HEK293 (cell line): Measurements from ENCODE around the gene CLEC4G.

Source experiments
- CTCF ChIA-PET: fragments of 350-600 bp; formaldehyde crosslinking; extraction: SDS; loops from one replicate; lab custom pipeline; 2021; ENCODE audit warnings: antibody characterized with exemption; lab: Yijun Ruan, JAX
- POLR2A ChIA-PET: fragments of 300-600 bp; formaldehyde crosslinking; extraction: SDS; loops from one replicate; lab custom pipeline; 2020; ENCODE audit warnings: antibody characterized with exemption, inconsistent platforms; lab: Yijun Ruan, JAX
- H3K27ac ChIP-seq: fragments of 200-500 bp; sonication (Bioruptor generic); 2 replicates; pipeline ENCODE4 v1.5.1; 2014; ENCODE audit warnings: low read depth, low read length, control low read depth, inconsistent platforms; ENCODE audit errors: extremely low read depth
- H3K36me3 ChIP-seq, 2 experiments: fragments of 200-500 bp in 1 of 2; sonication (Bioruptor generic) in 1 of 2; 1 replicate in 1 of 2; 2 replicates in 1 of 2; pipeline ENCODE4 v1.5.1; 2014 to 2017; ENCODE audit warnings: inconsistent platforms in 2 of 2, low read length in 2 of 2; ENCODE audit not compliant: control insufficient read depth in 2 of 2, insufficient read depth in 1 of 2
- H3K4me1 ChIP-seq: fragments of 200-500 bp; sonication (Bioruptor generic); 2 replicates; pipeline ENCODE4 v1.5.1; 2014; ENCODE audit warnings: mild to moderate bottlenecking, low read length, inconsistent platforms; ENCODE audit not compliant: control insufficient read depth, insufficient read depth
- H3K4me3 ChIP-seq: 2 replicates; pipeline ENCODE4 v1.5.1; 2011; ENCODE audit warnings: low read depth, mild to moderate bottlenecking, control low read depth, low read length, moderate library complexity
- H3K9me3 ChIP-seq: fragments of 200-500 bp; sonication (Bioruptor generic); 2 replicates; pipeline ENCODE4 v1.5.1; 2014; ENCODE audit warnings: low read depth, low read length, inconsistent platforms; ENCODE audit not compliant: control insufficient read depth, insufficient read depth
- GFI1B ChIP-seq: fragments of 450-650 bp; formaldehyde crosslinking; IDR thresholded peaks from 2 replicates; pipeline ENCODE4 v1.5.1; 2016; ENCODE audit warnings: missing biosample characterization, missing genetic modification characterization
- GLI4 ChIP-seq: fragments of 450-650 bp; formaldehyde crosslinking; IDR thresholded peaks from 2 replicates; pipeline ENCODE4 v1.5.1; 2016; ENCODE audit warnings: missing biosample characterization, missing genetic modification characterization
- GLIS1 ChIP-seq: fragments of 450-650 bp; formaldehyde crosslinking; IDR thresholded peaks from 2 replicates; pipeline ENCODE4 v1.5.1; 2016; ENCODE audit warnings: missing biosample characterization, missing genetic modification characterization
- MZF1 ChIP-seq: fragments of 450-650 bp; formaldehyde crosslinking; IDR thresholded peaks from 2 replicates; pipeline ENCODE4 v1.5.1; 2017; ENCODE audit warnings: missing biosample characterization, missing genetic modification characterization, borderline replicate concordance
- PRDM1 ChIP-seq: fragments of 450-650 bp; formaldehyde crosslinking; IDR thresholded peaks from 2 replicates; pipeline ENCODE4; 2016; ENCODE audit warnings: missing biosample characterization, missing genetic modification characterization
- PRDM6 ChIP-seq: fragments of 450-650 bp; formaldehyde crosslinking; IDR thresholded peaks from 2 replicates; pipeline ENCODE4 v1.5.1; 2017; ENCODE audit warnings: missing biosample characterization, missing genetic modification characterization
- ZBTB48 ChIP-seq: fragments of 450-650 bp; formaldehyde crosslinking; IDR thresholded peaks from 2 replicates; pipeline ENCODE4 v1.5.1; 2016; ENCODE audit warnings: missing biosample characterization, missing genetic modification characterization
- ZNF121 ChIP-seq: fragments of 450-650 bp; formaldehyde crosslinking; IDR thresholded peaks from 2 replicates; pipeline ENCODE4 v1.5.1; 2016; ENCODE audit warnings: missing biosample characterization, missing genetic modification characterization
- ZNF184 ChIP-seq: fragments of 450-650 bp; IDR thresholded peaks from 2 replicates; pipeline ENCODE4 v1.5.1; 2018; ENCODE audit warnings: missing biosample characterization, mild to moderate bottlenecking, missing genetic modification characterization
- ZNF223 ChIP-seq: fragments of 450-650 bp; formaldehyde crosslinking; IDR thresholded peaks from 2 replicates; pipeline ENCODE4 v1.5.1; 2016; ENCODE audit warnings: missing biosample characterization, missing genetic modification characterization
- ZNF324 ChIP-seq: fragments of 450-650 bp; formaldehyde crosslinking; IDR thresholded peaks from 2 replicates; pipeline ENCODE4 v1.5.1; 2016; ENCODE audit warnings: missing biosample characterization, missing genetic modification characterization
- ZNF366 ChIP-seq: fragments of 450-650 bp; formaldehyde crosslinking; conservative IDR thresholded peaks from 2 replicates; pipeline ENCODE4 v1.5.1; 2016; ENCODE audit warnings: missing biosample characterization, missing genetic modification characterization
- ZNF394 ChIP-seq: fragments of 450-650 bp; formaldehyde crosslinking; IDR thresholded peaks from 2 replicates; pipeline ENCODE4 v1.5.1; 2016; ENCODE audit warnings: missing biosample characterization, missing genetic modification characterization, mild to moderate bottlenecking, moderate library complexity, borderline replicate concordance
- ZNF513 ChIP-seq: fragments of 450-650 bp; IDR thresholded peaks from 2 replicates; pipeline ENCODE4 v1.5.1; 2018; ENCODE audit warnings: missing biosample characterization, missing genetic modification characterization
- ZNF529 ChIP-seq: fragments of 450-650 bp; formaldehyde crosslinking; IDR thresholded peaks from 2 replicates; pipeline ENCODE4 v1.5.1; 2017; ENCODE audit warnings: missing genetic modification characterization, missing biosample characterization; ENCODE audit not compliant: insufficient replicate concordance
- ZNF629 ChIP-seq: fragments of 450-650 bp; formaldehyde crosslinking; IDR thresholded peaks from 2 replicates; pipeline ENCODE4 v1.5.1; 2017; ENCODE audit warnings: missing biosample characterization, missing genetic modification characterization
- ZNF654 ChIP-seq: fragments of 450-650 bp; formaldehyde crosslinking; IDR thresholded peaks from 2 replicates; pipeline ENCODE4 v1.5.1; 2016; ENCODE audit warnings: low read depth, missing biosample characterization, missing genetic modification characterization
- ZNF768 ChIP-seq: fragments of 450-650 bp; formaldehyde crosslinking; IDR thresholded peaks from 2 replicates; pipeline ENCODE4 v1.5.1; 2018; ENCODE audit warnings: missing biosample characterization, mild to moderate bottlenecking, missing genetic modification characterization
- TF ChIP-seq, protein P1 (sequence below): fragments of 450-650 bp; formaldehyde crosslinking; IDR thresholded peaks from 2 replicates; pipeline ENCODE4 v1.5.1; 2016; ENCODE audit warnings: missing biosample characterization, missing genetic modification characterization
- TF ChIP-seq, protein P2 (sequence below): fragments of 450-650 bp; formaldehyde crosslinking; IDR thresholded peaks from 2 replicates; pipeline ENCODE4 v1.5.1; 2016; ENCODE audit warnings: missing biosample characterization, missing genetic modification characterization
- TF ChIP-seq, protein P3 (sequence below): fragments of 450-650 bp; formaldehyde crosslinking; IDR thresholded peaks from 2 replicates; pipeline ENCODE4 v1.5.1; 2016; ENCODE audit warnings: missing biosample characterization, missing genetic modification characterization, low read depth
- TF ChIP-seq, protein P4 (sequence below): fragments of 450-650 bp; formaldehyde crosslinking; optimal IDR thresholded peaks from 2 replicates; pipeline ENCODE3; 2016; ENCODE audit warnings: missing biosample characterization, mild to moderate bottlenecking, missing genetic modification characterization

CLEC4G gene

GRCh38 chr19:7710616-7711015 is 21.3 kb downstream of the CLEC4G start:
- CTCF ChIA-PET = interaction anchor here (0.6 kb wide), 1 partner anchor 369 kb away, joined by 3 read pairs; no protein-coding TSS in a partner anchor
- no peak for TF ChIP-seq ZNF121 (tag by site-specific recombination)
- TF ChIP-seq ZNF366 (tag by site-specific recombination) = peak; percentile 90
- TF ChIP-seq, protein P1, sequence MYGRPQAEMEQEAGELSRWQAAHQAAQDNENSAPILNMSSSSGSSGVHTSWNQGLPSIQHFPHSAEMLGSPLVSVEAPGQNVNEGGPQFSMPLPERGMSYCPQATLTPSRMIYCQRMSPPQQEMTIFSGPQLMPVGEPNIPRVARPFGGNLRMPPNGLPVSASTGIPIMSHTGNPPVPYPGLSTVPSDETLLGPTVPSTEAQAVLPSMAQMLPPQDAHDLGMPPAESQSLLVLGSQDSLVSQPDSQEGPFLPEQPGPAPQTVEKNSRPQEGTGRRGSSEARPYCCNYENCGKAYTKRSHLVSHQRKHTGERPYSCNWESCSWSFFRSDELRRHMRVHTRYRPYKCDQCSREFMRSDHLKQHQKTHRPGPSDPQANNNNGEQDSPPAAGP (tag by site-specific recombination) = no peak
- TF ChIP-seq ZBTB48 (tag by site-specific recombination) = no peak
- TF ChIP-seq PRDM6 (tag by site-specific recombination) = no peak
- TF ChIP-seq GLI4 = no peak
- TF ChIP-seq, protein P2, sequence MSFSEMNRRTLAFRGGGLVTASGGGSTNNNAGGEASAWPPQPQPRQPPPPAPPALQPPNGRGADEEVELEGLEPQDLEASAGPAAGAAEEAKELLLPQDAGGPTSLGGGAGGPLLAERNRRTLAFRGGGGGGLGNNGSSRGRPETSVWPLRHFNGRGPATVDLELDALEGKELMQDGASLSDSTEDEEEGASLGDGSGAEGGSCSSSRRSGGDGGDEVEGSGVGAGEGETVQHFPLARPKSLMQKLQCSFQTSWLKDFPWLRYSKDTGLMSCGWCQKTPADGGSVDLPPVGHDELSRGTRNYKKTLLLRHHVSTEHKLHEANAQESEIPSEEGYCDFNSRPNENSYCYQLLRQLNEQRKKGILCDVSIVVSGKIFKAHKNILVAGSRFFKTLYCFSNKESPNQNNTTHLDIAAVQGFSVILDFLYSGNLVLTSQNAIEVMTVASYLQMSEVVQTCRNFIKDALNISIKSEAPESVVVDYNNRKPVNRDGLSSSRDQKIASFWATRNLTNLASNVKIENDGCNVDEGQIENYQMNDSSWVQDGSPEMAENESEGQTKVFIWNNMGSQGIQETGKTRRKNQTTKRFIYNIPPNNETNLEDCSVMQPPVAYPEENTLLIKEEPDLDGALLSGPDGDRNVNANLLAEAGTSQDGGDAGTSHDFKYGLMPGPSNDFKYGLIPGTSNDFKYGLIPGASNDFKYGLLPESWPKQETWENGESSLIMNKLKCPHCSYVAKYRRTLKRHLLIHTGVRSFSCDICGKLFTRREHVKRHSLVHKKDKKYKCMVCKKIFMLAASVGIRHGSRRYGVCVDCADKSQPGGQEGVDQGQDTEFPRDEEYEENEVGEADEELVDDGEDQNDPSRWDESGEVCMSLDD (tag by site-specific recombination) = 0 out of 2 replicates have a peak, but pooled peaks have one; percentile 29
- no peak for TF ChIP-seq ZNF184 (tag by site-specific recombination)
- no peak for TF ChIP-seq ZNF629 (tag by site-specific recombination)
- TF ChIP-seq PRDM1 (tag by site-specific recombination) = peak; percentile 84
- Histone ChIP-seq H3K9me3 (no peaks in the 10 kb centered on the region), H3K36me3 (no peaks in the 10 kb centered on the region), H3K27ac (no peak overlapping the region), H3K4me1 (no peaks in the 10 kb centered on the region), H3K4me3 (no peak overlapping the region)
- POLR2A ChIA-PET = no interaction called here

GRCh38 chr19:7709932-7710460 is 21.9 kb downstream of the CLEC4G start:
- H3K4me3 ChIP-seq = no peak overlapping the region
- no peaks in the 10 kb centered on the region for H3K9me3 ChIP-seq
- no peaks in the 10 kb centered on the region for H3K36me3 ChIP-seq
- H3K27ac ChIP-seq = no peak overlapping the region
- H3K4me1 ChIP-seq = no peaks in the 10 kb centered on the region
- ChIA-PET CTCF (interaction anchor here (0.6 kb wide), 1 partner anchor 368 kb away, joined by 3 read pairs; no protein-coding TSS in a partner anchor), POLR2A (no interaction called here)
- no peak for TF ChIP-seq ZNF223 (tag by site-specific recombination)
- no peak for TF ChIP-seq ZNF529
- TF ChIP-seq ZNF394 = no peak

GRCh38 chr19:7706955-7707456 is 24.9 kb downstream of the CLEC4G start:
- no peaks in the 10 kb centered on the region for H3K36me3 ChIP-seq
- CTCF ChIA-PET = no interaction called here
- H3K4me3 ChIP-seq = no peak overlapping the region
- TF ChIP-seq ZNF768 (tag by site-specific recombination) = no peak
- TF ChIP-seq, protein P3, sequence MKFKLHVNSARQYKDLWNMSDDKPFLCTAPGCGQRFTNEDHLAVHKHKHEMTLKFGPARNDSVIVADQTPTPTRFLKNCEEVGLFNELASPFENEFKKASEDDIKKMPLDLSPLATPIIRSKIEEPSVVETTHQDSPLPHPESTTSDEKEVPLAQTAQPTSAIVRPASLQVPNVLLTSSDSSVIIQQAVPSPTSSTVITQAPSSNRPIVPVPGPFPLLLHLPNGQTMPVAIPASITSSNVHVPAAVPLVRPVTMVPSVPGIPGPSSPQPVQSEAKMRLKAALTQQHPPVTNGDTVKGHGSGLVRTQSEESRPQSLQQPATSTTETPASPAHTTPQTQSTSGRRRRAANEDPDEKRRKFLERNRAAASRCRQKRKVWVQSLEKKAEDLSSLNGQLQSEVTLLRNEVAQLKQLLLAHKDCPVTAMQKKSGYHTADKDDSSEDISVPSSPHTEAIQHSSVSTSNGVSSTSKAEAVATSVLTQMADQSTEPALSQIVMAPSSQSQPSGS (tag by site-specific recombination) = no peak
- TF ChIP-seq, protein P4, sequence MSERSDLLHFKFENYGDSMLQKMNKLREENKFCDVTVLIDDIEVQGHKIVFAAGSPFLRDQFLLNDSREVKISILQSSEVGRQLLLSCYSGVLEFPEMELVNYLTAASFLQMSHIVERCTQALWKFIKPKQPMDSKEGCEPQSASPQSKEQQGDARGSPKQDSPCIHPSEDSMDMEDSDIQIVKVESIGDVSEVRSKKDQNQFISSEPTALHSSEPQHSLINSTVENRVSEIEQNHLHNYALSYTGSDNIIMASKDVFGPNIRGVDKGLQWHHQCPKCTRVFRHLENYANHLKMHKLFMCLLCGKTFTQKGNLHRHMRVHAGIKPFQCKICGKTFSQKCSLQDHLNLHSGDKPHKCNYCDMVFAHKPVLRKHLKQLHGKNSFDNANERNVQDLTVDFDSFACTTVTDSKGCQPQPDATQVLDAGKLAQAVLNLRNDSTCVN (tag by site-specific recombination) = no peak
- no peak for TF ChIP-seq GFI1B (tag by site-specific recombination)
- TF ChIP-seq MZF1 = no peak
- TF ChIP-seq GLIS1 (tag by site-specific recombination) = no peak
- no peak for TF ChIP-seq ZNF654 (tag by site-specific recombination)
- TF ChIP-seq ZNF324 (tag by site-specific recombination) = no peak
- TF ChIP-seq ZNF513 (tag by site-specific recombination) = no peak
- no peak overlapping the region for H3K27ac ChIP-seq
- no peaks in the 10 kb centered on the region for H3K9me3 ChIP-seq
- POLR2A ChIA-PET = no interaction called here
- H3K4me1 ChIP-seq = no peaks in the 10 kb centered on the region
